HCT116 (cell line): Measurements from ENCODE around the gene FRRS1. TPM values are rescaled to one million over a fixed set of nuclear protein-coding genes. Genes with fewer than 3 reads are reported as not detected.

ENCODE experiments used
- ATAC-seq: fragments of 200-7000 bp; cut with Tn5 transposase; 2 replicates; pipeline ENCODE4 v1.9.1; 2020; ENCODE audit warnings: mild to moderate bottlenecking, moderate library complexity
- BruUV-seq: library from RNA; stranded (reverse); fragments of 400-500 nt; replicated peaks from 2 replicates; lab custom pipeline; 2021; lab: Mats Ljungman, UMichigan
- CTCF ChIA-PET: fragments of 300-600 bp; sonication (Branson Sonifier 250); formaldehyde crosslinking; loops from one replicate; lab custom pipeline; 2021; ENCODE audit warnings: antibody characterized with exemption; lab: Charles Lee
- POLR2A ChIA-PET: fragments of 300-600, 350-600 bp; sonication (Branson Sonifier 250); formaldehyde crosslinking; loops from one replicate; lab custom pipeline; 2021; ENCODE audit warnings: antibody characterized with exemption; lab: Charles Lee
- RAD21 ChIA-PET, 2 experiments: fragments of 300-600 bp; sonication (Branson Sonifier 250); formaldehyde crosslinking; loops; one replicate each; lab custom pipeline; 2023; ENCODE audit warnings: low total read pairs in 2 of 2; ENCODE audit not compliant: uncharacterized antibody in 2 of 2, unreplicated experiment in 2 of 2, low non-redundant PET in 1 of 2; lab: Charles Lee
- DNase-seq: peaks from one replicate; pipeline ENCODE4 v3.0.0-alpha.2; 2010; ENCODE audit warnings: low read depth, low spot score
- H2AFZ ChIP-seq: fragments of 200-600 bp; shearing (Covaris generic), sonication (generic); 2 replicates; pipeline ENCODE4 v1.6.1; 2017; ENCODE audit warnings: low read depth, mixed run types, mixed read lengths, antibody characterized with exemption, low read length; ENCODE audit not compliant: poor library complexity, severe bottlenecking
- H3K27ac ChIP-seq: 2 replicates; pipeline ENCODE4 v1.5.1; 2012; ENCODE audit warnings: low read depth, low read length
- H3K27me3 ChIP-seq: fragments of 200-600 bp; sonication (generic); 2 replicates; pipeline ENCODE4 v1.6.1; 2016; ENCODE audit warnings: mixed run types, low read length, mixed read lengths; ENCODE audit not compliant: insufficient read depth
- H3K36me3 ChIP-seq, 2 experiments: fragments of 200-500 bp in 1 of 2; fragments of 200-600 bp in 1 of 2; sonication (Bioruptor generic) in 1 of 2; sonication (generic) in 1 of 2; 2 replicates each; pipeline versions ENCODE4 v1.5.1 to v1.6.1; 2014 to 2016; ENCODE audit warnings: low read length in 2 of 2, inconsistent platforms in 1 of 2, mixed read lengths in 1 of 2, mixed run types in 1 of 2; ENCODE audit not compliant: insufficient read depth in 2 of 2, control insufficient read depth in 1 of 2
- H3K4me1 ChIP-seq, 2 experiments: fragments of 200-600 bp in 1 of 2; sonication (generic) in 1 of 2; 2 replicates each; pipeline versions ENCODE4 v1.5.1 to v1.6.1; 2012 to 2017; ENCODE audit warnings: low read length in 2 of 2, inconsistent platforms in 1 of 2, mild to moderate bottlenecking in 1 of 2, mixed read lengths in 1 of 2, mixed run types in 1 of 2, moderate library complexity in 1 of 2; ENCODE audit not compliant: insufficient read depth in 2 of 2, control insufficient read depth in 1 of 2
- H3K4me2 ChIP-seq: fragments of 200-600 bp; sonication (generic); 2 replicates; pipeline ENCODE4 v1.6.1; 2017; ENCODE audit warnings: mixed run types, low read length, mixed read lengths
- H3K4me3 ChIP-seq, 2 experiments: fragments of 200-600 bp in 1 of 2; sonication (generic) in 1 of 2; replicated peaks in 1 of 2; 2 replicates each; pipeline ENCODE4 v1.5.1; 2011 to 2016; ENCODE audit warnings: low read length in 2 of 2, control low read depth in 1 of 2, low read depth in 1 of 2, mild to moderate bottlenecking in 1 of 2, mixed read lengths in 1 of 2, mixed run types in 1 of 2
- H3K79me2 ChIP-seq: fragments of 200-600 bp; sonication (generic); 2 replicates; pipeline ENCODE4 v1.6.1; 2017; ENCODE audit warnings: mild to moderate bottlenecking, mixed run types, low read length, moderate library complexity, mixed read lengths; ENCODE audit not compliant: insufficient read depth
- H3K9ac ChIP-seq: fragments of 200-600 bp; sonication (generic); 2 replicates; pipeline ENCODE4 v1.6.1; 2016; ENCODE audit warnings: low read length, mixed read lengths
- H3K9me2 ChIP-seq: fragments of 200-600 bp; sonication (generic), shearing (Covaris generic); 2 replicates; pipeline ENCODE4 v1.6.1; 2017; ENCODE audit warnings: mixed run types, mild to moderate bottlenecking, moderate library complexity; ENCODE audit not compliant: insufficient read depth
- H3K9me3 ChIP-seq, 2 experiments: fragments of 200-500 bp in 1 of 2; fragments of 200-600 bp in 1 of 2; sonication (Bioruptor generic) in 1 of 2; sonication (generic) in 1 of 2; 2 replicates each; pipeline ENCODE4 v1.6.1; 2014 to 2017; ENCODE audit warnings: low read length in 2 of 2, mixed read lengths in 2 of 2, inconsistent platforms in 1 of 2, low read depth in 1 of 2, mild to moderate bottlenecking in 1 of 2, mixed run types in 1 of 2, moderate library complexity in 1 of 2; ENCODE audit not compliant: control insufficient read depth in 1 of 2, insufficient read depth in 1 of 2
- H4K20me1 ChIP-seq: fragments of 200-600 bp; sonication (generic), shearing (Covaris generic); 2 replicates; pipeline ENCODE4 v1.6.1; 2017; ENCODE audit warnings: mixed run types, mild to moderate bottlenecking, moderate library complexity; ENCODE audit not compliant: insufficient read depth
- CBX3 ChIP-seq: IDR thresholded peaks from 2 replicates; pipeline ENCODE4 v1.6.1; 2012; ENCODE audit warnings: low read depth
- CTCF ChIP-seq, 3 experiments: fragments of 200-600 bp in 1 of 3; sonication (generic) in 1 of 3; IDR thresholded peaks in 2 of 3; conservative IDR thresholded peaks in 1 of 3; 2 replicates each; pipeline ENCODE4 v1.5.1; 2012 to 2017; ENCODE audit warnings: low read depth in 2 of 3, low read length in 2 of 3, antibody characterized with exemption in 1 of 3, borderline replicate concordance in 1 of 3, control low read depth in 1 of 3, mild to moderate bottlenecking in 1 of 3, mixed read lengths in 1 of 3, mixed run types in 1 of 3, moderate library complexity in 1 of 3; ENCODE audit not compliant: insufficient read depth in 1 of 3
- ELF1 ChIP-seq: IDR thresholded peaks from 2 replicates; pipeline ENCODE4 v1.6.1; 2012; ENCODE audit warnings: low read depth, borderline replicate concordance
- EZH2 ChIP-seq: fragments of 200-600 bp; sonication (generic); IDR thresholded peaks from 2 replicates; pipeline ENCODE4 v1.6.1; 2017; ENCODE audit warnings: antibody characterized with exemption, mixed run types
- FOSL1 ChIP-seq: IDR thresholded peaks from 2 replicates; pipeline ENCODE4 v1.6.1; 2012; ENCODE audit warnings: low read depth
- POLR2AphosphoS5 ChIP-seq: IDR thresholded peaks from 2 replicates; pipeline ENCODE4 v1.6.1; 2011; ENCODE audit warnings: mild to moderate bottlenecking, low read depth, low read length, moderate library complexity
- RAD21 ChIP-seq: IDR thresholded peaks from 2 replicates; pipeline ENCODE4 v1.6.1; 2012; ENCODE audit warnings: low read depth, mild to moderate bottlenecking
- SP1 ChIP-seq: IDR thresholded peaks from 2 replicates; pipeline ENCODE4 v1.6.1; 2012; ENCODE audit warnings: low read depth
- YY1 ChIP-seq: IDR thresholded peaks from 2 replicates; pipeline ENCODE4 v1.6.1; 2011; ENCODE audit warnings: low read length, low read depth, moderate library complexity, mild to moderate bottlenecking; ENCODE audit not compliant: insufficient replicate concordance; ENCODE audit errors: extremely low read depth
- ZFX ChIP-seq: fragments of 450-650 bp; IDR thresholded peaks from 2 replicates; pipeline ENCODE4 v1.6.1; 2017
- ZNF274 ChIP-seq: fragments of 200-500 bp; sonication (Bioruptor generic); IDR thresholded peaks from 2 replicates; pipeline ENCODE4 v1.6.1; 2014; ENCODE audit warnings: mild to moderate bottlenecking, low read depth, low read length, inconsistent platforms
- intact Hi-C: fragments of 100-400 bp; cut with micrococcal nuclease; formaldehyde crosslinking; loops from 2 replicates; pipeline ENCODE4 v1.10.0; 2022
- total RNA-seq: library from RNA; stranded (reverse); gene quantifications from one replicate; pipeline ENCODE4 v1.2.1, GENCODE V29; 2021; ENCODE audit not compliant: unreplicated experiment
- TF ChIP-seq, protein P1 (sequence below): IDR thresholded peaks from 2 replicates; pipeline ENCODE4 v1.6.1; 2012; ENCODE audit warnings: low read depth
- TF ChIP-seq, protein P2 (sequence below): IDR thresholded peaks from 2 replicates; pipeline ENCODE4 v1.6.1; 2011; ENCODE audit warnings: mild to moderate bottlenecking, low read length, moderate library complexity; ENCODE audit not compliant: insufficient replicate concordance; ENCODE audit errors: extremely low read depth
- TF ChIP-seq, protein P3 (sequence below): IDR thresholded peaks from 2 replicates; pipeline ENCODE4 v1.6.1; 2012

FRRS1 gene
- total RNA-seq, 1 experiment from 2014 or later, result 19.8 TPM

DNA sequence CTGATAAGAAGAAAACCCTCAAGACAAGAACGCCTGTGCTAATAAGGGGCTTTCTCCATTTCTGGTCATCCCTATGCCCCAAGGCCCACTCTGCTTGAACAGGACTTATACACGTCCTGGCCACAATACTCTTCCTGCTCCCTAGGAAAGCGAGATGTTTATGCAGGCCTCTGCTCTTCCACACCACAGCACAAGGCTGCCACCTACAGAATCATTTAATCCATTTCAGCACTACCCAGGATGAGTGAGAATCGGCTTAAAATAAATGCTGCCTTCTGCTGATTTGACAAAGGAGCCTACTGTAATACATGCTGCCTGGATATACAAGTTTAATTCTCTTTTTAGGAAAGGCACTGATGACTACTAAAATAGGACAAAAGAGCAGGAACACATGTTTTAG, 29.4 kb downstream of the FRRS1 start:
- intact Hi-C loops, result no loop called here
- no TSS peak for BruUV-seq

More for the DNA sequence above, 29.4 kb downstream of the FRRS1 start:
- Histone ChIP-seq H3K4me2 (no peak overlapping the region), H2AFZ (no peak overlapping the region), H3K4me3 (no peak overlapping the region), H3K27ac (no peak overlapping the region), H3K4me1 (no peaks in the 10 kb centered on the region), H3K9me2 (no peaks in the 10 kb centered on the region), H3K36me3 (no peaks in the 10 kb centered on the region; a peak in 2 of 4 replicates), H4K20me1 (no peaks in the 10 kb centered on the region), H3K79me2 (no peaks in the 10 kb centered on the region), H3K9ac (no peak overlapping the region), H3K27me3 (no peaks in the 10 kb centered on the region), H3K9me3 (no peaks in the 10 kb centered on the region)
- ChIA-PET RAD21 (no interaction called here), POLR2A (no interaction called here), CTCF (no interaction called here)
- TF ChIP-seq ZFX (no peak), CBX3 (no peak), ELF1 (no peak), FOSL1 (no peak), ZNF274 (no peak), RAD21 (peak; percentile 62), EZH2 (no peak), POLR2AphosphoS5 (no peak), YY1 (no peak), SP1 (no peak), CTCF (IDR thresholded peaks at IDR 0.05 in 2 of 3, conservative IDR thresholded peaks at IDR 0.05 in 1 of 3; ENCODE audit: borderline replicate concordance in 1 of 3, insufficient read depth in 1 of 3, low read depth in 2 of 3, low read length in 2 of 3) (peak in 2 of 3 experiments; percentile 19 to 44; a peak in 3 of 6 replicates)
- TF ChIP-seq, protein P1, sequence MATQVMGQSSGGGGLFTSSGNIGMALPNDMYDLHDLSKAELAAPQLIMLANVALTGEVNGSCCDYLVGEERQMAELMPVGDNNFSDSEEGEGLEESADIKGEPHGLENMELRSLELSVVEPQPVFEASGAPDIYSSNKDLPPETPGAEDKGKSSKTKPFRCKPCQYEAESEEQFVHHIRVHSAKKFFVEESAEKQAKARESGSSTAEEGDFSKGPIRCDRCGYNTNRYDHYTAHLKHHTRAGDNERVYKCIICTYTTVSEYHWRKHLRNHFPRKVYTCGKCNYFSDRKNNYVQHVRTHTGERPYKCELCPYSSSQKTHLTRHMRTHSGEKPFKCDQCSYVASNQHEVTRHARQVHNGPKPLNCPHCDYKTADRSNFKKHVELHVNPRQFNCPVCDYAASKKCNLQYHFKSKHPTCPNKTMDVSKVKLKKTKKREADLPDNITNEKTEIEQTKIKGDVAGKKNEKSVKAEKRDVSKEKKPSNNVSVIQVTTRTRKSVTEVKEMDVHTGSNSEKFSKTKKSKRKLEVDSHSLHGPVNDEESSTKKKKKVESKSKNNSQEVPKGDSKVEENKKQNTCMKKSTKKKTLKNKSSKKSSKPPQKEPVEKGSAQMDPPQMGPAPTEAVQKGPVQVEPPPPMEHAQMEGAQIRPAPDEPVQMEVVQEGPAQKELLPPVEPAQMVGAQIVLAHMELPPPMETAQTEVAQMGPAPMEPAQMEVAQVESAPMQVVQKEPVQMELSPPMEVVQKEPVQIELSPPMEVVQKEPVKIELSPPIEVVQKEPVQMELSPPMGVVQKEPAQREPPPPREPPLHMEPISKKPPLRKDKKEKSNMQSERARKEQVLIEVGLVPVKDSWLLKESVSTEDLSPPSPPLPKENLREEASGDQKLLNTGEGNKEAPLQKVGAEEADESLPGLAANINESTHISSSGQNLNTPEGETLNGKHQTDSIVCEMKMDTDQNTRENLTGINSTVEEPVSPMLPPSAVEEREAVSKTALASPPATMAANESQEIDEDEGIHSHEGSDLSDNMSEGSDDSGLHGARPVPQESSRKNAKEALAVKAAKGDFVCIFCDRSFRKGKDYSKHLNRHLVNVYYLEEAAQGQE, result no peak
- TF ChIP-seq, protein P2, sequence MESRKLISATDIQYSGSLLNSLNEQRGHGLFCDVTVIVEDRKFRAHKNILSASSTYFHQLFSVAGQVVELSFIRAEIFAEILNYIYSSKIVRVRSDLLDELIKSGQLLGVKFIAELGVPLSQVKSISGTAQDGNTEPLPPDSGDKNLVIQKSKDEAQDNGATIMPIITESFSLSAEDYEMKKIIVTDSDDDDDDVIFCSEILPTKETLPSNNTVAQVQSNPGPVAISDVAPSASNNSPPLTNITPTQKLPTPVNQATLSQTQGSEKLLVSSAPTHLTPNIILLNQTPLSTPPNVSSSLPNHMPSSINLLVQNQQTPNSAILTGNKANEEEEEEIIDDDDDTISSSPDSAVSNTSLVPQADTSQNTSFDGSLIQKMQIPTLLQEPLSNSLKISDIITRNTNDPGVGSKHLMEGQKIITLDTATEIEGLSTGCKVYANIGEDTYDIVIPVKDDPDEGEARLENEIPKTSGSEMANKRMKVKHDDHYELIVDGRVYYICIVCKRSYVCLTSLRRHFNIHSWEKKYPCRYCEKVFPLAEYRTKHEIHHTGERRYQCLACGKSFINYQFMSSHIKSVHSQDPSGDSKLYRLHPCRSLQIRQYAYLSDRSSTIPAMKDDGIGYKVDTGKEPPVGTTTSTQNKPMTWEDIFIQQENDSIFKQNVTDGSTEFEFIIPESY, result no peak
- TF ChIP-seq, protein P3, sequence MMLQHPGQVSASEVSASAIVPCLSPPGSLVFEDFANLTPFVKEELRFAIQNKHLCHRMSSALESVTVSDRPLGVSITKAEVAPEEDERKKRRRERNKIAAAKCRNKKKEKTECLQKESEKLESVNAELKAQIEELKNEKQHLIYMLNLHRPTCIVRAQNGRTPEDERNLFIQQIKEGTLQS, result no peak
- DNase-seq (peak; percentile 21), ATAC-seq (peak; percentile 99)
